ENCODE data around the gene BDH1.

The BDH1 gene

GRCh38 chr3:197547306-197548011, 8.3 kb downstream of the BDH1 start:
- no peak for DNase-seq

- no peak for DNase-seq
These were observed 9.3 kb downstream of the BDH1 start for GRCh38 chr3:197546307-197547085.

- no peak for DNase-seq
These were observed 10.2 kb downstream of the BDH1 start for GRCh38 chr3:197545571-197545970.

DNA sequence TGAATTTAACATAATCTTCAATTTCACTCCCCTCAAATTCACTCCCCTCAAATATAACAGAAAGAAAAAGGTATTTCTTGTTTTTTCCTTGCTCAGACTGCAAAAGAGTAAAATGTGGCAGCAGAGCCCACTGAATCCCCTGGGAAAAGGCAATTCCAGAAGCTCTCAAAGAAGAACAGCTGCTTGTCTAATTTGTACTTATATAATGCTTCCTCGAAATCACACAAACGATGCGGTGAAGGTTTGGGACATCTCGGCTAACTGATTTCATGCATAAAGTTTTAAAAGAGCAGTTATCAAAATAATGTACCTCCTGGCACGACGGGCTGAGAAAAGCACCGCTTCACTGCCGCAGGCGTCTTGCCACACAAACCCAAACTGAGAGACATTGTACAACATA, 10.7 kb downstream of the BDH1 start:
- no peak for DNase-seq

DNA sequence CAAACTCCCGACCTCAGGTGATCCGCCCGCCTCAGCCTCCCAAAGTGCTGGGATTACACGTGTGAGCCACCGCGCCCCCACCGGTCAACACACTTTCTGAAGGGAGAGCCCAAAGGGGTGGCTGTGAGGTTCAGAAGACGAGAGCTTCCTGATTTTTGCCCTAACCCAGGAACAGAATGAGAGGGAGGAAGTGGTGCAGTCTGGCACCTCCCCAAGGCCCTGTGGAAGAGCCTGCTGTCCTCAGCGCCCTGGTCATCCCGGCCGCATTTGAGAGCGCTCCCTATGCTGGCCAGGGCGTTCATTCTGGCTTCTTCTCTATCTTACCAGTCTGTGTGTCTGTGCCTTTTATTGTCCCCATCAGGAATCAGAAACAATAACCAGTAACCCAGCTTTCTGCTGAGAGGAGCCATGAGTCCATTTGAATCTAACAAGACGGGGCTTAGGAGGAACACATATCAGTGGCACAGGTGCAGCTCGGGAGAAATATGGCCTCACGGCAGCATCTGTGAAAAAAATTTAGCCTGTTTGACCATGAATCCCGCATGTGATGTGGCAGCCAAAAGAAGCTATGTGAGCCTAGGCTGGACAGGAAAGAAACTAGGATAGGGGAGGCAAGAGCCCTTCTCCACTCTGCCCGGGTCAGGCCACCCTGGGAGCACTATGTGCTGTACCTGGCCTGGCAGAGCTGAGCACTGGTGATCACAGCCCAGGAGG, 12.9 kb downstream of the BDH1 start:
- DNase-seq: no peak

DNA sequence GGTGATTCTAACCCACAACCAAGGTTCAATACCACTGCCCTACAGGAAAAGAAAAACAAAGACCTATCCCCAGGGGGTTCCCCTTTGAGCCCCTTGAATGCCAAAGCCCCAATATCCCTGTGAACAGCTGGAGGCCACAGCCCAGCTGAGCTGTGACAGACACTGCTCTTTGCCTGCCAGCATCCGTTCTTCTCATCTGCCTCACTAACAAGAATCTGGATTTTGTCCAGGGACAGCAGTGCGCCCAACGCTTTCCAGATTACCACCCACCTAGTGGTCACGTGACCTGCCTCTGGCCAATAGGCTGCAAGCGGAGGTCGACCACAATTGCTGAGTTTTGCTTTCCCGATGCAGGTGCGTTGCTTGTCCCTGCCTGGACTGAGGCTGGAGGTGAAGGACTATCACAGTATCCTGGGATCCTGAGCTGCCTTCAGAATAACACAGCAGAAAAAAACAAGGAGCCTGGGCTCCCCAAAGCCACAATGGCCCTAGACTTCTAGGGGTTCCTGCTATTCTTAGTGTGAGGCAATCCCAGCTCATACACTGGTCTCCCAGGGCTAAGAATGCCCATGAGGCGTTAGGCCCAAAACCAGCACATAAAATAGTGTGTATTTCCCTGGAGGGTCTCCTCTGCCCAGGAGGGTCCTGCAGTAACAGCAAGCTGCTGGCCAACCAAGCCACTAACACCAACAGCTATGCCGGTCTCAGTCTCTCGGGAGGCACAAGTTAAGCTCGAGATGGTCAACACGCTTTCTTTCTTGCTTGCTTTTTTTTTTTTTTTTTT, 13.8 kb downstream of the BDH1 start:
- no peak for DNase-seq

DNA sequence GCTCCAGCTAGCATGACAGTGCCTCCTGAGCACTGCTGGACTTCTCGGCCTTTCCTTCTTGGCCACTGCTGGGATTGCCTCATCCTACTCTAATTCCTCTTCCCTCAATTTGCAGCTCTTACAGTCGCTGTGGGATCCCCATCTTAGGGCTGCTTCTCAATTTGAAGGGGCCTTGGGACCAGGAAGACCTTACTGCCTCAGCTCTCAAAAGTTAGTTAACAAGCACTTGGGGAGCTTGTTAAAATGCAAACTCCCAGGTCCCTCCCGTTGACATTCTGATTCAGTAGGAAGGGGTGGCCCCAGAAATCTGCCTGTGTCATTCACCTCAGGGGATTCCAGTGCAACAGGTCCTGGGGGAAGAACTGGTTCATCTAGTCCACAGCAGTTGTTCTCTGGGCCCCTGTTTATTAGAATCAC, 14.8 kb downstream of the BDH1 start:
- DNase-seq: no peak

DNA sequence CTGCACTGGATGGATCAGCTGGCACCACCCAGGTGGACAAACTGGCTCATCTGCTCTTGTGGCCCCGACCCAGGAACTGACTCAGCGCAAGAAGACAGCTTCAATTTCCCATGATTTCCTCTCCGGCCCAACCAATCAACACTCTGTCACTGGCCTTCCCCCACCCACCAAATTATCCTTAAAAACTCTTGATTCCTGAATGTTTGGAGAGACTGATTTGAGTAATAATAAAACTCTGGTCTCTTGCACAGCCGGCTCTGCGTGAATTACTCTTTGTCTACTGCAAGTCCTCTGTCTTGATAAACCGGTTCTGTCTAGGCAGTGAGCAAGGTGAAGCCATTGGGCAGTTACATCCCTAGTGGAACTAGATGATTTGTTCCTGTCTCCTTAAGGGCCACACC, 16.1 kb downstream of the BDH1 start:
- no peak for DNase-seq

- no peak for DNase-seq
These were observed 21.6 kb downstream of the BDH1 start for GRCh38 chr3:197533927-197534725.

DNA sequence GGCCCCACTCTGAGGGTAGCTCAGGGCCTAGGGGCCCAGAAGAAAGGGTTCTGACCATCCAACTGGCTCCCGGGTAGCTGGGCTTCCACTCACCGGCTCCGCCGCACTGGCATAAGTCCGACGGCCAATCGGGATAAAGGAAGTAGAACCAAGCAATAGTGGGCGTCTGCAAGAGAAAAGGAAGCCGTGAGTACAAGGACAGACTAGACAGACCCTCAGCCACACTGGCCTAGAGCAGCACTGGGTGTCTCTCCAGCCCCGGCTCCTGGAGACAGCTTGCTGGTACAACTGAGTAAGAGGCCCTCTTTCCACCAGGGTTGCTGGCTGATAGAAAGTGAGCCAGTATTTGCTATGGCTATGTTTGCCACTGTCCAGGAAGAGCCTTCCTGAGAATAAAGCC, 22.4 kb downstream of the BDH1 start:
- no peak for DNase-seq

- no peak for DNase-seq
These were observed 23.4 kb downstream of the BDH1 start for GRCh38 chr3:197532388-197532787.

DNA sequence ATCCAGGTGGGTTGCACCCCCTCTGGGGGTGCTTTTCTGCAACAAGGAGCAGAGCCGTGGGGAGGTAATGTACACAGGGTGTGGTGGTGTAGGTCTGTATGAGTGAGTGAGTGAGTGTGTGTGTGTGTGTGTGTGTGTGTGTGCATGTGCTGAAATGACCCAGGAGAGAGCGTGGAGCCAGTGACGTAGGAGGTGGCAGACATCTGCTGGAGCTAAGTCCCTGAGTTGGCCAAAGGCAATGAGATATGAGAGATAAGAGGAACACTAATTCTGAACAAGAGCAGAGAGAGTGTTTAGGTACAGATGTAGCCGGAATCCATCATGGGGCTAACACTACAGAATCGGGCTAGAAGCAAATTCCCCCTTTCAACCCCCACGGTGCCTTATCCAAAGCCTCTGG, 27.6 kb downstream of the BDH1 start:
- DNase-seq: no peak

GRCh38 chr3:197527569-197527968, 28.2 kb downstream of the BDH1 start:
- no peak for DNase-seq

DNA sequence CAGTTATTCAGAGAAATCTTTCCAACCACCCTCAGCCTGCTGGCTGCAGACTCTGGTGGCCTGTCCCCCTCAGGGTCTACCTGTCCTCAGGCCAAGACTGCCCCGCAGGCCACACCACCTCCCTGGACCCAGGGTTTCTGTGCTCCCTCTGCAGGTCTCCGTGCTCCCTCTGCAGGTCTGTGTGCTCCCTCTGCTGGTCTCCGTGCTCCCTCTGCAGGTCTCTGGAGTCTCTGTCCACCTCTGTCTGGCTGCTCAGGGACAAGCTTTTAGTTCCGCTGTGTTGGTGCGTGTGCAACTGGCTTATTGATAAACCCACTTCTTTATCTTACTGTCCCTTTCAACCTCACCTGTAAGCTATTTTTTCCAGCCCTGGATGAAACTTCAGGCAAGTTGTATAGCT, 30.1 kb downstream of the BDH1 start:
- no peak for DNase-seq

- DNase-seq: no peak
These were observed 31.6 kb downstream of the BDH1 start for GRCh38 chr3:197524128-197524527.

DNA sequence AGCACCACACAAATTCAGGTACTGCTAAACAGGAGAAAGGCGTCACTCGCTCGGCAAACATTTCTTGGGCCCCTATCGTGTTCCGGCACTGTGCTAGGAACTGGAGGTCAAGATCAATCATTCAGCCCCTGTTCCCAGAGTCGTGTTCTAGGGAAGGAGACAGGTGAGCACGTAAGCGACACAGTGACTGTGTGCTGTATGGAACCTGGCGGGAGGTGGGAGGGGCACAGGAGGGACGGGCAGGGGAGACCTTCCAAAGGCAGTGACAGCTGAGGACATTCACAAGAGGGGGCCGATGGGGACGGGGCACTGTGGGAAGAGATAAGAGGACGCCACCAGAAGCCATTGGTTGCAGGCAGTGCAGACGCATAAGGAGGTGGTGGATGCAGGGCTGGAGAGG, 32.2 kb downstream of the BDH1 start:
- no peak for DNase-seq

- no peak for DNase-seq
These were observed 32.8 kb downstream of the BDH1 start for GRCh38 chr3:197522881-197523441.

GRCh38 chr3:197522183-197522715, 33.5 kb downstream of the BDH1 start:
- no peak for DNase-seq

- no peak for DNase-seq
These were observed 34.2 kb downstream of the BDH1 start for GRCh38 chr3:197521277-197522182.

Data from NCI-H345 (cell line).